Activated T-cell treated with anti-CD3 and anti-CD28 coated beads, Interleukin-2, amount 50 U/mL, for 1 hour (primary cell): Measurements from ENCODE around the gene KMT2C.

Experiments used
- DNase-seq: peaks from one replicate; pipeline ENCODE4 v3.0.0-alpha.2; 2020

Gene KMT2C

GRCh38 chr7:152193880-152194279, 241.9 kb downstream of the KMT2C start:
- no peak for DNase-seq

- DNase-seq = no peak
Measured at GRCh38 chr7:152189061-152189460, 246.7 kb downstream of the KMT2C start.

- no peak for DNase-seq
Measured at GRCh38 chr7:152185558-152185957, 250.2 kb downstream of the KMT2C start.

GRCh38 chr7:152180587-152180986, 255.2 kb downstream of the KMT2C start:
- no peak for DNase-seq

- DNase-seq = no peak
Measured at GRCh38 chr7:152180048-152180447, 255.8 kb downstream of the KMT2C start.

- no peak for DNase-seq
Measured at GRCh38 chr7:152178405-152179058, 257.3 kb downstream of the KMT2C start.

GRCh38 chr7:152177681-152178404, 258.0 kb downstream of the KMT2C start:
- no peak for DNase-seq

GRCh38 chr7:152176797-152177196, 259.0 kb downstream of the KMT2C start:
- no peak for DNase-seq

GRCh38 chr7:152173372-152174070, 262.3 kb downstream of the KMT2C start:
- no peak for DNase-seq

GRCh38 chr7:152162287-152162686, 273.5 kb downstream of the KMT2C start:
- no peak for DNase-seq

- no peak for DNase-seq
Measured at GRCh38 chr7:152161171-152161570, 274.6 kb downstream of the KMT2C start.

- no peak for DNase-seq
Measured at GRCh38 chr7:152158801-152159587, 276.8 kb downstream of the KMT2C start.

- DNase-seq = no peak
Measured at GRCh38 chr7:152152267-152152666, 283.5 kb downstream of the KMT2C start.

- no peak for DNase-seq
Measured at GRCh38 chr7:152149363-152149762, 286.4 kb downstream of the KMT2C start.

GRCh38 chr7:152148706-152149105, 287.1 kb downstream of the KMT2C start:
- DNase-seq = no peak

- no peak for DNase-seq
Measured at GRCh38 chr7:152145853-152146466, 289.8 kb downstream of the KMT2C start.

GRCh38 chr7:152144557-152145245, 291.1 kb downstream of the KMT2C start:
- DNase-seq = no peak

- no peak for DNase-seq
Measured at GRCh38 chr7:152142976-152143595, 292.7 kb downstream of the KMT2C start.

GRCh38 chr7:152140560-152140959, 295.2 kb downstream of the KMT2C start:
- no peak for DNase-seq

- no peak for DNase-seq
Measured at GRCh38 chr7:152140067-152140466, 295.7 kb downstream of the KMT2C start.

GRCh38 chr7:152137476-152138025, 298.3 kb downstream of the KMT2C start:
- DNase-seq = no peak
